Omental fat pad (tissue), 4 donors: ENCODE results near the gene CEP192. TPM values are rescaled to one million over a fixed set of nuclear protein-coding genes. Genes with fewer than 3 reads are reported as not detected.

Experiments
- ATAC-seq: fragments of 150-250 bp; one replicate; pipeline ENCODE4 v1.9.1; 2016; ENCODE audit warnings: mild to moderate bottlenecking, moderate library complexity; ENCODE audit not compliant: low FRiP score
- DNase-seq: peaks from one replicate; pipeline ENCODE4 v3.0.0-alpha.2; 2019; ENCODE audit warnings: low spot score
- total RNA-seq, 4 donors: library from RNA; depleted of rRNA; stranded (reverse); fragments of >200 nt; gene quantifications; one replicate each; pipeline ENCODE4 v1.1.0, GENCODE V29; 2016
- TF ChIP-seq, protein P1 (sequence below), 3 donors: fragments of 450-650 bp; IDR thresholded peaks; one replicate each; pipeline ENCODE4 v1.5.1; 2016 to 2017; ENCODE audit warnings: antibody characterized with exemption in 3 of 3, mild to moderate bottlenecking in 3 of 3, moderate library complexity in 2 of 3

The CEP192 gene
- total RNA-seq, 4 donors from 2014 or later = 13.3 to 29.6 (median 15.6) TPM

- TF ChIP-seq, protein P1, sequence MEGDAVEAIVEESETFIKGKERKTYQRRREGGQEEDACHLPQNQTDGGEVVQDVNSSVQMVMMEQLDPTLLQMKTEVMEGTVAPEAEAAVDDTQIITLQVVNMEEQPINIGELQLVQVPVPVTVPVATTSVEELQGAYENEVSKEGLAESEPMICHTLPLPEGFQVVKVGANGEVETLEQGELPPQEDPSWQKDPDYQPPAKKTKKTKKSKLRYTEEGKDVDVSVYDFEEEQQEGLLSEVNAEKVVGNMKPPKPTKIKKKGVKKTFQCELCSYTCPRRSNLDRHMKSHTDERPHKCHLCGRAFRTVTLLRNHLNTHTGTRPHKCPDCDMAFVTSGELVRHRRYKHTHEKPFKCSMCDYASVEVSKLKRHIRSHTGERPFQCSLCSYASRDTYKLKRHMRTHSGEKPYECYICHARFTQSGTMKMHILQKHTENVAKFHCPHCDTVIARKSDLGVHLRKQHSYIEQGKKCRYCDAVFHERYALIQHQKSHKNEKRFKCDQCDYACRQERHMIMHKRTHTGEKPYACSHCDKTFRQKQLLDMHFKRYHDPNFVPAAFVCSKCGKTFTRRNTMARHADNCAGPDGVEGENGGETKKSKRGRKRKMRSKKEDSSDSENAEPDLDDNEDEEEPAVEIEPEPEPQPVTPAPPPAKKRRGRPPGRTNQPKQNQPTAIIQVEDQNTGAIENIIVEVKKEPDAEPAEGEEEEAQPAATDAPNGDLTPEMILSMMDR (IDR thresholded peaks at IDR 0.05) = no peak
- ATAC-seq (no peak), DNase-seq (no peak)
Observed at GRCh38 chr18:13014232-13014631, 23.1 kb downstream of the CEP192 start.

- TF ChIP-seq, protein P1 (IDR thresholded peaks at IDR 0.05) = no peak
- DNase-seq (no peak), ATAC-seq (no peak)
Observed at GRCh38 chr18:13014818-13015217, 23.7 kb downstream of the CEP192 start.

DNA sequence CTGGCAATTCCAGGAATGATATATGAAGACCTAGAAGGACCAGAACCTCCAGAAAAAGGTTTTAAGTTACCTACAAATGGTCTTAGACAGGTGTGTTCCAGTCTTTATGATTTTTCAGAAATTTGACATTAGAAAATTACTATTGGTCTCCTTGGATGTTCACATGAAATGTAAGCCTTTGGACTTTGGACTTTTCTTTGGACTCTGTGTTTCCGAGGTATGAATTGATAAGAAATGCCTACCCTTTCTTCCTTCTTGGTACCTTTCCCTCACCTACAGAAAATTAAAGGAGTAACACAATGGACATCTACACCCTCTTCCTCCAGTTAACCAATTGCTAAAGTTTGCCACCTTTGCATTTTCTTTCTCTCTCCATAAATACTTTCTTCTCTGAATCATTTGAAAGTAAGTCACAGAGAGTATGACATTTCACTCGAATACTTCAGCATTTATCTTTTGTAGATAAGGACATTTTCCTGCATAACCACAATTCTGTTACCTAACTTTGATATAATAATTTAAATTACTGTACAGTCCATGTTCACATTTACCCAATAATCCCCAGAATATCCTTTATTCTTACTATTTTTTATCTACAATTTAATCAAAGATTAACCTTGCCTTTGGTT lies 26.2 kb downstream of the CEP192 start:
- TF ChIP-seq, protein P1 (IDR thresholded peaks at IDR 0.05) = no peak
- DNase-seq (no peak), ATAC-seq (no peak)

- TF ChIP-seq, protein P1 (IDR thresholded peaks at IDR 0.05) = no peak
- ATAC-seq = no peak
- no peak for DNase-seq
Observed at GRCh38 chr18:13018374-13018773, 27.2 kb downstream of the CEP192 start.

DNA sequence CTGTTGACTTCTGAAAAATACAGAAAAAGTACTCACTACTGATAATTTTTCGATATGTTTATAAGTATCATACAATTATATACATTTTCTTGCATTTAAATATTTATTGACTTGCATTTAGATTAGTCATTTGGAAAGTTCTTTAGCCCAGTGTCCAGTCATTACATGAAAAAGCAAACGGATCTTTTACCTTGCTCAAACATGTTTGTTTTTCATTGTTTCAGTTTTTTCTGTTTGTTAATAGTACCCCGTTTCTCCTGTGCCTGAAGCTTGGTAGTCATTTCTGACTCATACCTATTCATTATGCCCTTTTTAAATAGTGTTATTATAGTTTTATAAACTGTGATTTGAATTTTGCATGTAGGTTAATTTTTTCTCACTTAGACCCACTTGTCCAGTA lies 28.1 kb downstream of the CEP192 start:
- DNase-seq (no peak), ATAC-seq (no peak)

GRCh38 chr18:13022644-13023043 lies 31.5 kb downstream of the CEP192 start:
- DNase-seq (no peak), ATAC-seq (no peak)
- TF ChIP-seq, protein P1 (IDR thresholded peaks at IDR 0.05) = no peak

More for the DNA sequence above, 28.1 kb downstream of the CEP192 start:
- TF ChIP-seq, protein P1 (IDR thresholded peaks at IDR 0.05) = no peak

DNA sequence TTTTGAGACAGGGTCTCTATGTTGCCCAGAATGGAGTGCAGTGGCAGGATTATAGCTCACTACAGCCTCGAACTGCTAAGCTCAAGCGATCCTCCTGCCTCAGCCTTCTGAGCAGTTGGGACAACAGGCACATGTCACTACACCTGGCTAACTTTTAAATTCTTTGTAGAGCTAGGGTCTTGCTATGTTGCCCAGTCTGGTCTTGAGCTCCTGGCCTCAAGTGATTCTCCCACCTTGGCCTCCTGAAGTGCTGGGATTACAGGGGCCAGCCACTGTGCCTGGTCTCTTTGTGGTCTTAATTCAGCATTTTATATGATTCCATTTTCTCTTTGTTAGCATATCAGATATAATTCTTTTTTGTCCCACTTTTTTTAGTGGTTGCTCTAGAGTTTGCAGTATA lies 34.1 kb downstream of the CEP192 start:
- DNase-seq (no peak), ATAC-seq (no peak)
- TF ChIP-seq, protein P1 (IDR thresholded peaks at IDR 0.05) = no peak
